A673 (cell line): ENCODE measurements around the gene ASCL2. TPM values are rescaled to one million over a fixed set of nuclear protein-coding genes. Genes with fewer than 3 reads are reported as not detected.

Experiments
- BruUV-seq: library from RNA; stranded (reverse); fragments of 400-500 nt; replicated peaks from 2 replicates; lab custom pipeline; 2021; lab: Mats Ljungman, UMichigan
- CTCF ChIA-PET: fragments of 300-600 bp; sonication (Branson Sonifier 250); formaldehyde crosslinking; loops from one replicate; lab custom pipeline; 2022; ENCODE audit warnings: antibody characterized with exemption; lab: Charles Lee
- POLR2A ChIA-PET: fragments of 300-600 bp; sonication (Branson Sonifier 250); formaldehyde crosslinking; loops from one replicate; lab custom pipeline; 2022; ENCODE audit warnings: antibody characterized with exemption; ENCODE audit not compliant: low non-redundant PET; lab: Charles Lee
- DNase-seq: peaks from one replicate; pipeline ENCODE4 v3.0.0-alpha.2; 2015; ENCODE audit warnings: low spot score
- H3K27ac ChIP-seq: fragments of 200-600 bp; sonication (generic); 2 replicates; pipeline ENCODE4 v1.5.1; 2016; ENCODE audit warnings: mixed run types, low read depth, mild to moderate bottlenecking, mixed read lengths, antibody characterized with exemption, low read length; ENCODE audit not compliant: poor library complexity, severe bottlenecking
- H3K27me3 ChIP-seq: fragments of 200-600 bp; sonication (generic); replicated peaks from 2 replicates; pipeline ENCODE4 v1.6.1; 2017; ENCODE audit warnings: mixed run types, low read depth, mild to moderate bottlenecking, mixed read lengths, antibody characterized with exemption, low read length; ENCODE audit not compliant: insufficient read depth, poor library complexity
- H3K36me3 ChIP-seq: fragments of 200-600 bp; sonication (generic); 2 replicates; pipeline ENCODE4 v1.6.1; 2016; ENCODE audit warnings: mixed run types, mild to moderate bottlenecking, mixed read lengths, antibody characterized with exemption, low read length; ENCODE audit not compliant: insufficient read depth, poor library complexity, severe bottlenecking
- H3K4me1 ChIP-seq: fragments of 200-600 bp; sonication (generic); 2 replicates; pipeline ENCODE4 v1.6.1; 2017; ENCODE audit warnings: mixed run types, mild to moderate bottlenecking, mixed read lengths, antibody characterized with exemption, low read length; ENCODE audit not compliant: insufficient read depth, poor library complexity, severe bottlenecking
- H3K4me3 ChIP-seq: fragments of 200-600 bp; sonication (generic); 2 replicates; pipeline ENCODE4 v1.5.1; 2016; ENCODE audit warnings: low read depth, mixed run types, mild to moderate bottlenecking, mixed read lengths, low read length; ENCODE audit not compliant: poor library complexity, severe bottlenecking
- H3K9me3 ChIP-seq: fragments of 200-600 bp; sonication (generic); 2 replicates; pipeline ENCODE4 v1.6.1; 2016; ENCODE audit warnings: mixed run types, low read depth, mild to moderate bottlenecking, mixed read lengths, antibody characterized with exemption, low read length; ENCODE audit not compliant: poor library complexity, severe bottlenecking
- CTCF ChIP-seq: fragments of 300-800, 200-600 bp; sonication (generic); conservative IDR thresholded peaks from 2 replicates; pipeline ENCODE4 v1.5.1; 2017; ENCODE audit warnings: low read depth, mild to moderate bottlenecking, antibody characterized with exemption, low read length, moderate library complexity, mixed read lengths
- EZH2 ChIP-seq: fragments of 200-600 bp; sonication (generic); IDR thresholded peaks from 2 replicates; pipeline ENCODE4 v1.6.1; 2017; ENCODE audit warnings: borderline replicate concordance, low read depth, mild to moderate bottlenecking, mixed read lengths, antibody characterized with exemption, low read length; ENCODE audit not compliant: poor library complexity, severe bottlenecking
- intact Hi-C: fragments of 100-400 bp; cut with micrococcal nuclease; formaldehyde crosslinking; loops from one replicate; pipeline ENCODE4 v1.10.0; 2022; ENCODE audit not compliant: unreplicated experiment
- total RNA-seq: library from RNA; stranded (reverse); gene quantifications from 2 replicates; pipeline ENCODE4 v1.2.3, GENCODE V29; 2021

The ASCL2 gene
- total RNA-seq, 1 experiment from 2014 or later, result not detected

GRCh38 chr11:2252018-2252417, 18.4 kb downstream of the ASCL2 start:
- no peaks in the 10 kb centered on the region for H3K4me1 ChIP-seq
- no peak overlapping the region for H3K27ac ChIP-seq
- H3K36me3 ChIP-seq, result no peaks in the 10 kb centered on the region
- H3K27me3 ChIP-seq, result no peaks in the 10 kb centered on the region
- BruUV-seq, result no TSS peak
- POLR2A ChIA-PET, result no interaction called here
- no peaks in the 10 kb centered on the region for H3K9me3 ChIP-seq
- CTCF ChIA-PET, result interaction anchor here (0.5 kb wide), 1 partner anchor 71 kb away, joined by 16 read pairs; no protein-coding TSS in a partner anchor
- TF ChIP-seq CTCF (no peak), EZH2 (no peak)
- no peak overlapping the region for H3K4me3 ChIP-seq
- no peak for DNase-seq
- intact Hi-C loops, result no loop called here

- TF ChIP-seq CTCF, result no peak
- no peak for TF ChIP-seq EZH2
- Histone ChIP-seq H3K27me3 (no peaks in the 10 kb centered on the region), H3K36me3 (no peaks in the 10 kb centered on the region), H3K9me3 (no peaks in the 10 kb centered on the region), H3K4me1 (no peaks in the 10 kb centered on the region), H3K27ac (no peak overlapping the region), H3K4me3 (no peak overlapping the region)
- ChIA-PET CTCF (no interaction called here), POLR2A (no interaction called here)
- DNase-seq, result no peak
- no TSS peak for BruUV-seq
- intact Hi-C loops, result no loop called here
These were observed 19.2 kb downstream of the ASCL2 start for GRCh38 chr11:2251138-2251537.

GRCh38 chr11:2250485-2250884, 19.9 kb downstream of the ASCL2 start:
- TF ChIP-seq EZH2 (no peak), CTCF (no peak)
- ChIA-PET CTCF (no interaction called here), POLR2A (no interaction called here)
- Histone ChIP-seq H3K27me3 (peaks cover 5% of the 10 kb centered on the region), H3K27ac (no peak overlapping the region), H3K36me3 (no peaks in the 10 kb centered on the region), H3K4me3 (no peak overlapping the region), H3K9me3 (no peaks in the 10 kb centered on the region), H3K4me1 (no peaks in the 10 kb centered on the region)
- intact Hi-C loops, result no loop called here
- no peak for DNase-seq
- no TSS peak for BruUV-seq
